CD4-positive, alpha-beta T cell treated with Interleukin-4 for 4 hours (primary cell): ENCODE results near the gene RIMS1.

Source experiments
- DNase-seq: peaks from one replicate; pipeline ENCODE4 v3.0.0-alpha.2; 2020

Gene RIMS1

DNA sequence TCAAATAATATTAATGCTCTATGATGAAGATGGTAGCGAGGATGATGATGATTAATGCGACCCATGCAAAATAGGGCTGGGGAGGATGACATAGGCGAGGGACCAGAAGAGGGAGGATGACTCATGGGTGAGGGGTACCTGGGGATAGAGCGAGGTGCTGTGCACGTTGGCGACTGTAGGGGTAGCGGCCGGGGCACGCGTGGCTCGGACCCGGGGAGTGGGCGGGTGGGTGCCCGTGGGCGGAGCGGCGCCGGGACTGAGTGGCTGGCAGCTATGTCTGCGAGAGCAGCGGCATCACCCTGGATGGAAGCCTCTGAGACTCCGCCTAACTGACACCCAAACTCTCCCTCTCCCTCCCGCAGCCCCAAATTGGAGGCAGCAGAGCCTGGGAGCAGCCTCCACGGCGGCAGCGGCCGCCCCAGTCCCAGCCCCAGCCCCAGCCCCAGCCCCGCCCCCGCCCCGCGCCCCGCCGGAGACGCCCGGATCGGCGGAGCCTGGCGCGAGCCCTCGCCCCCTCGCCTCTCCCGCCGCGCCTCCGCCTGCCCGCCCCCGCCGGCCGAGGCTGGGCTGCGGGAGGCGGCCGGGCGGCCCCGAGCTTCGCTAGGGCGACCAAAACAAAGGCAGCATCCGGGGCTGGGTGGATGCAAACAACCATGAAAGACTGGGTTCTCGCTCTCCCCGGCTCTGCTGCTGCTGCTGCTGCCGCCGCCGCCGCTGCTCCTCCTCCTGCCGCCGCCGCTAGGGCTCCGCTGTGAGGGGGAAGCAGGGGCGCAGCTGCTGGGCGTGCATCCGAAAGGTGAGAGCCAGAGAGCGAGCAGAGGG lies at the start of gene RIMS1:
Gene RIMS1, plus strand, starts transcription at position 367 of the 822 bp plus-strand sequence. CDS start 474 bp downstream, outside the sequence.
- DNase-seq, result no peak

DNA sequence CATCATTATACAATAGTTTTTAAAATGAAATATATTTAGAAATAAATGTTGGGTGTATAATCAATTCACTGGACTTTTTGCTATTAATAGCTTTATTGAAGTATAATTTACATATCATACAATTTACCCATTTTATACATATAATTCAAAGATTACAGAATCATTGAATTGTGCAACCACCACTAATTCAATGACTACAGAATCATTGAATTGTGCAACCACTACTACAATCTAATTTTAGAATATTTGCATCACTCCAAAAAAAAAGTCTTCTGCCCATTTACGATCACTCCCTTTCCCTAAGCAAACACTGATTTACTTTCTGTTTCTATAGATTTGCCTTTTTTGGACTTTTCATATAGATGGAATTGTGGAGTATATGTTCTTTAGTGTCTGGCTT lies 35.1 kb upstream of the RIMS1 start:
- DNase-seq, result no peak

GRCh38 chr6:71852948-71853347 lies 33.4 kb upstream of the RIMS1 start:
- DNase-seq, result no peak

- no peak for DNase-seq
These were observed 30.9 kb upstream of the RIMS1 start for GRCh38 chr6:71855406-71855805.

- DNase-seq, result no peak
These were observed 7.3 kb upstream of the RIMS1 start for GRCh38 chr6:71879016-71879415.

DNA sequence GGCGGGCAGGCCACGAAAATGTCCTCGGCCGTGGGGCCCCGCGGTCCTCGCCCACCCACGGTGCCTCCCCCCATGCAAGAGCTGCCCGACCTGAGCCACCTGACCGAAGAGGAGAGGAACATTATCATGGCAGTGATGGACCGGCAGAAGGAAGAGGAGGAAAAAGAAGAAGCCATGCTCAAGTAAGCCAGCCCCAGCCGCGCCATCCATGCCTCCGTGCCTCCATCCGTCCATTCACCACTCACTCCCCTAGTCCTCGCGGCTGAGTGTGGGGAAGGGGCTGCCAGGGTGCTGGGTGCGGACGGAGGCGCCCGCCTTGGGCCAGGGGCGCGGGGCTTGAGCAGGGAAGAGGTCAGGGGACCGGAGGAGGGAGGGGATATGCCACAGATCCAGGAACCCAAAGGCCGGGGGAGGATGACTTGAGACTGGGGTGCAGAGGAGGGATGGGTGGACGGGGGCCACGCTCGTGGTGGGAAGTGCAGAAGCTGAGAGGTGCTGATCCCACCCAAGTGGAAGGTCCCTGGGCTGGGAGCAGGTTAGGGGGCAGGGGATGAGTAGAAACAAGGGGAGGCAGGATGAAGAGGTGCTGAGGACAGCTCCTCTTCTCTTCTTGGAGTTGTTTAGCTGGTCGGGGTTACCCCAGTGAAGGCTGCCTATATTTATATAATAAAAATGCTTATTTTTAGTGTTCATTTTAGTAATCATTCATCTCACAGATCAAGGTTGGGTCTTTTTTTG lies 825 bp downstream of the RIMS1 start:
- no peak for DNase-seq

GRCh38 chr6:71887744-71888230 lies 1.4 kb downstream of the RIMS1 start:
- no peak for DNase-seq

- DNase-seq, result no peak
These were observed 2.5 kb downstream of the RIMS1 start for GRCh38 chr6:71888756-71889340.

DNA sequence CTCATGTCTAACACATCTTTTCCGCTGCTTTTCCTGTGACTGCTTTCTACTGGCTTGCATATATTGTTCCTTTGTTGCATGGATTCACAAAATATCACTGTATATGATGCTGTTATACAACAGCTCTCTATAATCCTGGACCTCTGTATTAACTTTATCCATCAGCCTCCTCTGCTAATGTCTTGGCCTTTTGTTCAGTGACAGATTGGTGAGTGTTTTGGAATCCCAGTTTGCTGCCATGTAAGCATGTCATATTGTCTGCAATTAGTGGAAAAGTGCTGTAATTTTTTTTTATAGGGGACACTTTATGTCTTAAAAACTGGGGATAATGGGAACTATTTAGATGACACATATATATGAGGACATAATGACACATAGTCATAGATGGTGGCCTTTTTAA lies 3.0 kb downstream of the RIMS1 start:
- DNase-seq, result no peak

GRCh38 chr6:71892641-71893040 lies 6.3 kb downstream of the RIMS1 start:
- DNase-seq, result no peak

GRCh38 chr6:71900642-71901041 lies 14.3 kb downstream of the RIMS1 start:
- no peak for DNase-seq

DNA sequence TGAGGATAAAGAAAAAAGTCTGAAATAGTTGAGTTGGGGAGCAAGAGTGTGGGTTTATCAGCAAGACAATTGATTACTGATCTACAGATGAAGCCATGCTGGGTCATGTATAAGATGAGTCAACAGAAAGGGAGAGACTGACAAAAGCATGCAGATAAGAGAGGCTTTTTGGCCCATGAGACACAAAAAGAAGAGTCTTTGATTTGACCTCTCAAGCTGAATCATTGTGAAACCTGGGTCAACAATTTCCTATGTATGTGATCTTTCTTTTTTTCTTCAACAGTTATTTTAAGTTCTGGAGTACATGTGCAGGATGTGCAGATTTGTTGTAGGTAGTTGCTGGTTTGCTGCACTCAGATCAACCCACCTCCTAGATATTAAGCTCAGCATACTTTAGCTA lies 15.9 kb downstream of the RIMS1 start:
- DNase-seq, result no peak

GRCh38 chr6:71906813-71907212 lies 20.5 kb downstream of the RIMS1 start:
- no peak for DNase-seq

DNA sequence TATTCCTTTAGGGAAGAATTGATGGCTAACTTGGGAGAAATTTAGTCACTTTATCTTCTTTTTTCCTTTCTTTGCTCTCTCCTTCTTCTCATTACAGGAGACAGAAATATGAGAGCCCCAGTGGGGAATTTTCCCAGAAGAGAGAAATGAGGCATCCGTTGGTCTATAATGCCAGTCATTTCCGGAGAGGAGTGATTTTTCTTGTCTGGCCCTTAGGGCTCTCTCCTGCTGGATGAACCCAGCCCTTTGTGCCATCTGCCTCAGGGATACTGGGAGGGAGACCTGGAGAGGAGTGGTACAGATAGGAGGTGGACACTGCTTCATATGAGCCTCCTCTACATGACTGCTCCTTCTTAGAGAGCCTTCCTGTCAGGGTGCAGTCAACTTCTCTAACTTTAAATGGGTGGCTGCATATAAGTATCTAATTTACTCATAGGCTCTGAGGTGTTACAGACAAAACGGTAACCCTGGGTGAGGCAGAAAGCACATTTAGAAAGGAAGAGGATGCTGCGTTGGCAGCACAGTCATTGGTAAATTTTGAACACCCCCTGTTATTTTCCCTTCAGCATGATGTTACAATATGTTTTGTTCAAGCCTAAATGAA lies 21.9 kb downstream of the RIMS1 start:
- no peak for DNase-seq

- DNase-seq, result no peak
These were observed 27.3 kb downstream of the RIMS1 start for GRCh38 chr6:71913444-71914234.

DNA sequence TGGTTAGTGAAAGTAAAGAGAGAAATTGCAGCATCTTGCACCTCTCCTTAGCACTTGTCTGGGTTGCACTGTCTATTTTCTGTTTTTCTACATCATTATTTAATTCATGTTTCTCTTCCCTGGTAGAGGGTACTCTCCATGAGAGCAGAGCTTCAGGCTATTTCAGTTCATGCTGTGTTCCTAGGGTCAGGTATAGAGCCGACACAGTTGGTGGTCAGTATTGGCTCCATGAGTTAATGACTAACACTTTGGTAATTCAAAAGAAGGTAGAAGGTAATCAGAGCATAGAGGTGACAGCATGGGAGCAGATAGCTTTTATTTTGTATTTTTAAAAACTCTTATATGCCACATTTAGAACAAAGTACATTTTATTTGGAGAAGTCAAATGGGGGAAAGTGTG lies 42.7 kb downstream of the RIMS1 start:
- DNase-seq, result no peak

DNA sequence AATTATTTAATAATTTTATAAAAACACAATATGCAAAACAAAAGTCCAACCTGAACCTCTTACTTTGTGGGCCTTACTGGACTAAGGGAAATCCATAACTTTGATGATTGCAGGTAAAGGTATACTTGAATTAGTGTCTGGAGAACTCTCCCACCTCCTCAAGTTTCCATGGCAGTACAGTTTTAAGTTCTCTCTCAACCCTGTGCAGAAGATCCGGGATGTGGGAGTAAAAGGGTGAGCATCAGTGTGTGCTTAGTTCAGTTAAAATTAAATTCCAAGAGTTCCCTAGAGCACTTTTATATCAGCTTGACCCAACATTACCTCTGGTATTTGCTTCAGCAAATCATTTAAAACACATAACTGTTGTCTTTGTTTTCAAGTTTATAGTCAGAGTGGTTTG lies 47.5 kb downstream of the RIMS1 start:
- no peak for DNase-seq

DNA sequence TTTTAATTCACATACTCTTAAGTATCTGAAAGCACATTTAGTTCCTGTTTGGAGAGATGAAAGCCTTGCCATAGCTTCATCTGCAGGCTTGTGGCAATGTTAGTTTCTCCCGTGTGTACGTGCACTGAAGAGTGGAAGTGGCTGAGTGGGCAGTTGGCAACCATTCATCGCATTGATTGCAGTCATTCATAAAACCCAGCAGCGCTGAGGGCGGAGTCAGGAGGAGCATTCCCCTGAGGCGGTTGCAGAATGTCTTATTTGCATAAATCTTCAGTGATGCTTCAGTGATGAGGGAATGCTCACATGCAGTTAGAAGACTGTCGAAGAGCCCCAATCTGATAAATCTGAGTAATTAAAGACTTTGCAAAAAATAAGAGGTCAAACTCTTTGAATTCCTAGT lies 79.1 kb downstream of the RIMS1 start:
- DNase-seq, result no peak

GRCh38 chr6:71967436-71967835 lies 81.1 kb downstream of the RIMS1 start:
- no peak for DNase-seq

DNA sequence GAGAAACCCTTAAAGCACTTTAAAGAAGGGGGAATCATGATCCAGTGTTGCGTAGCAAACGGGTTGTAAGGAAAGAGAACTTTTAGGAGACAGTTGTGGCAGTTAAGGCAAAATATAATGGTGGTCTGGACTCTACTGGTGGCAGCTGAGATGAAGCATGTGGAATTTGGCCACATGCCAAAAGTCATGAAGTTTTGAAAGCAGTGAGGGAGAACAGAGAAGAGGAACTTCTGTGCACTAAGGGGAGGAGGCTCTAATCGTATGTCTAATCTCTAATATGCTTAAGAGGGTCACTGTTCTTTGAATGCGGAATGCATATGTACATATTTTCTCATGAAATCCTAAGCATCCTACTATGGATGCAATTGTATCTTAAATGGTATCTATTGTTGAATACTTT lies 91.5 kb downstream of the RIMS1 start:
- DNase-seq, result no peak

GRCh38 chr6:71979911-71980310 lies 93.6 kb downstream of the RIMS1 start:
- DNase-seq, result no peak

- no peak for DNase-seq
These were observed 96.0 kb downstream of the RIMS1 start for GRCh38 chr6:71982389-71982788.

GRCh38 chr6:71983131-71983530 lies 96.8 kb downstream of the RIMS1 start:
- DNase-seq, result no peak
